HG02973 (cell line): Measurements from ENCODE around the gene UBE2J2.

Experiments
- ATAC-seq: cut with Tn5 transposase; IDR thresholded peaks from one replicate; pipeline ENCODE4 v1.9.1; 2021; ENCODE audit warnings: moderate library complexity; ENCODE audit not compliant: unreplicated experiment

The UBE2J2 gene

GRCh38 chr1:1215881-1216605 lies 57.6 kb downstream of the UBE2J2 start:
- ATAC-seq: no peak

- no peak for ATAC-seq
These were observed 58.5 kb downstream of the UBE2J2 start for GRCh38 chr1:1215080-1215676.

- no peak for ATAC-seq
These were observed 60.0 kb downstream of the UBE2J2 start, which contains the start of gene TNFRSF4 for GRCh38 chr1:1213345-1214265. TSS of gene TNFRSF4 (minus strand) at chr1:1214153. CDS start at chr1:1214127, 26 bp downstream.

- no peak for ATAC-seq
These were observed 60.8 kb downstream of the UBE2J2 start for GRCh38 chr1:1212780-1213344.

- no peak for ATAC-seq
These were observed 61.9 kb downstream of the UBE2J2 start for GRCh38 chr1:1211541-1212441.

- no peak for ATAC-seq
These were observed 62.7 kb downstream of the UBE2J2 start for GRCh38 chr1:1210726-1211540.

GRCh38 chr1:1208713-1209433 lies 64.8 kb downstream of the UBE2J2 start:
- ATAC-seq: no peak

- ATAC-seq: no peak
These were observed 66.1 kb downstream of the UBE2J2 start for GRCh38 chr1:1207571-1207892.

GRCh38 chr1:1206966-1207531 lies 66.6 kb downstream of the UBE2J2 start:
- no peak for ATAC-seq

GRCh38 chr1:1206376-1206965 lies 67.2 kb downstream of the UBE2J2 start, which contains the start of gene TNFRSF18:
TSS of gene TNFRSF18 (minus strand) at chr1:1206592. CDS start at chr1:1206571, 21 bp downstream.
- no peak for ATAC-seq

- no peak for ATAC-seq
These were observed 67.8 kb downstream of the UBE2J2 start for GRCh38 chr1:1205769-1206375.

GRCh38 chr1:1204998-1205768 lies 68.5 kb downstream of the UBE2J2 start:
- no peak for ATAC-seq

GRCh38 chr1:1204425-1204920 lies 69.2 kb downstream of the UBE2J2 start:
- ATAC-seq: no peak
